Measurements from ENCODE around the gene NOXA1. TPM values are rescaled to one million over a fixed set of nuclear protein-coding genes. Genes with fewer than 3 reads are reported as not detected.

Gene NOXA1
- total and polyA plus RNA-seq, 8 donors: 6.6 to 45.5 (median 12.6) TPM

GRCh38 chr9:137478962-137479861 is 56.0 kb downstream of the NOXA1 start:
- FAIRE-seq: no peak
- H3K4me1 ChIP-seq: no peaks in the 10 kb centered on the region
- H3K27me3 ChIP-seq: no peaks in the 10 kb centered on the region
- WGBS, 2 donors: 84 to 90% methylated on average over 36 of the region's 36 CpGs
- DNase-seq: peak in 4 of 6 donors; percentile 14 to 73 (median 40)
- intact Hi-C loops (cut with DNase I): no loop called here
- no peak overlapping the region for H3K27ac ChIP-seq
- ATAC-seq: no peak
- no peaks in the 10 kb centered on the region for H3K36me3 ChIP-seq
- H3K9me3 ChIP-seq: no peaks in the 10 kb centered on the region
- no peak overlapping the region for H3K4me3 ChIP-seq
- TF ChIP-seq CTCF (IDR thresholded peaks at IDR 0.05): no peak

GRCh38 chr9:137479892-137480685 is 56.9 kb downstream of the NOXA1 start:
- H3K4me3 ChIP-seq: no peak overlapping the region
- WGBS, 2 donors: 92 to 93% methylated on average over 32 of the region's 32 CpGs
- no peak for TF ChIP-seq CTCF (IDR thresholded peaks at IDR 0.05)
- no peak for FAIRE-seq
- H3K9me3 ChIP-seq: no peaks in the 10 kb centered on the region
- no peaks in the 10 kb centered on the region for H3K27me3 ChIP-seq
- no peak overlapping the region for H3K27ac ChIP-seq
- H3K4me1 ChIP-seq: no peaks in the 10 kb centered on the region
- no peaks in the 10 kb centered on the region for H3K36me3 ChIP-seq
- intact Hi-C loops (cut with DNase I): no loop called here
- no peak for ATAC-seq
- DNase-seq: peak in 1 of 6 donors; percentile 23

GRCh38 chr9:137480686-137481683 is 57.8 kb downstream of the NOXA1 start:
- no peaks in the 10 kb centered on the region for H3K4me1 ChIP-seq

More at GRCh38 chr9:137480686-137481683, 57.8 kb downstream of the NOXA1 start:
- Histone ChIP-seq H3K4me3 (no peak overlapping the region), H3K9me3 (no peaks in the 10 kb centered on the region), H3K27ac (no peak overlapping the region), H3K36me3 (no peaks in the 10 kb centered on the region), H3K27me3 (no peaks in the 10 kb centered on the region)
- TF ChIP-seq CTCF (IDR thresholded peaks at IDR 0.05): no peak
- peak in 1 of 6 donors; percentile 47 for DNase-seq
- ATAC-seq: no peak
- 93% methylated on average over 38 of the region's 38 CpGs for WGBS, 2 donors
- intact Hi-C loops (cut with DNase I): no loop called here
- FAIRE-seq: no peak

All from pancreas (tissue), 10 donors.